PC-3 (cell line): ENCODE measurements around the gene NACC2.
A peak's percentile ranks its signal among the peaks of the same experiment; 100 is the strongest.

Source experiments
- CTCF ChIP-seq: fragments of 300-600 bp; sonication (generic); conservative IDR thresholded peaks from 2 replicates; pipeline ENCODE4 v1.5.1; 2017; ENCODE audit warnings: antibody characterized with exemption, low read depth, mild to moderate bottlenecking, low read length
- EZH2phosphoT487 ChIP-seq: fragments of 300-600 bp; sonication (generic); IDR thresholded peaks from 2 replicates; pipeline ENCODE4 v1.6.1; 2018; ENCODE audit warnings: mild to moderate bottlenecking, antibody characterized with exemption, low read length, borderline replicate concordance

- TF ChIP-seq CTCF (peak; percentile 26; the same call in 1 of the 2 replicates), EZH2phosphoT487 (no peak)
These were observed 15.3 kb upstream of the NACC2 start for GRCh38 chr9:136110082-136111061.
